WTC11 (cell line): ENCODE measurements around the gene PLCB2.

ENCODE experiments used
- MAX ChIP-seq: sonication (generic); formaldehyde crosslinking; IDR thresholded peaks from 2 replicates; pipeline ENCODE4 v1.8.0; 2022; ENCODE audit warnings: mild to moderate bottlenecking, missing genetic modification reagents
- NR2C2 ChIP-seq: sonication (generic); formaldehyde crosslinking; IDR thresholded peaks from 2 replicates; pipeline ENCODE4 v1.8.0; 2022; ENCODE audit warnings: mild to moderate bottlenecking, missing genetic modification reagents

GRCh38 chr15:40281801-40282146 lies 26.0 kb downstream of the PLCB2 start:
- no peak for TF ChIP-seq NR2C2
- no peak for TF ChIP-seq MAX (CRISPR knock-in tag)
